NB4 (cell line): ENCODE measurements around the gene NR3C2.

Source experiments
- CTCF ChIP-seq: IDR thresholded peaks from one replicate; pipeline ENCODE4 v1.5.1; 2012; ENCODE audit warnings: low read depth, low read length
- MAX ChIP-seq: IDR thresholded peaks from 2 replicates; pipeline ENCODE4 v1.6.1; 2011; ENCODE audit warnings: low read depth, low read length
- MYC ChIP-seq: IDR thresholded peaks from 2 replicates; pipeline ENCODE4 v1.6.1; 2011; ENCODE audit warnings: low read depth, low read length
- POLR2A ChIP-seq: IDR thresholded peaks from 2 replicates; pipeline ENCODE4 v1.6.1; 2011; ENCODE audit warnings: mild to moderate bottlenecking; ENCODE audit not compliant: insufficient read length; ENCODE audit errors: extremely low read depth

DNA sequence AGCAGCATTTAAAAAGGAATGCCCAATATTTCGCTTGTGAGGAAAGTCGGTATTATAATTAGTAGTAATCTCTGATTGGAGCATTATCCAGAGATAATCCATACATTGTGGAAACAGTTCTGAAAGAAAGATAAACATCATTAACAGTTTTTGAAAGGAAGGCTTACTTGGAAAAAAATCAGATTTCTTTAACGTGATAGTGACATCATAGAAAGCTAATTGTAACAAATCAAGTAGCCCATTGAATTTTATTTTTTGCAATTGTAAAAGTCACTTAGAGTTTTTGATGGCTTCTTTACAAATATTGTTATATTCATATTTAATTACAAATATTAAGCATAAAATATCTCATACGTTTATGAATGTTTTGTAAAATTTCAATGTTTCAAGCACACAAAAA lies 11.6 kb upstream of the NR3C2 start:
- TF ChIP-seq CTCF (no peak), POLR2A (no peak), MAX (no peak), MYC (no peak)
